NT2/D1 (cell line): ENCODE results near the gene PEAK1.

Experiments
- SUZ12 ChIP-seq: IDR thresholded peaks from 2 replicates; pipeline ENCODE4 v1.6.1; 2011; ENCODE audit not compliant: insufficient read length, insufficient read depth; ENCODE audit errors: extremely low read depth
- YY1 ChIP-seq: IDR thresholded peaks from 2 replicates; pipeline ENCODE4 v1.6.1; 2011; ENCODE audit not compliant: insufficient read length, insufficient read depth
- ZNF274 ChIP-seq: IDR thresholded peaks from 2 replicates; pipeline ENCODE4 v1.6.1; 2011; ENCODE audit warnings: mild to moderate bottlenecking, low read depth, low read length

GRCh38 chr15:77326366-77326765 is 93.5 kb downstream of the PEAK1 start:
- no peak for TF ChIP-seq YY1
- no peak for TF ChIP-seq SUZ12
- TF ChIP-seq ZNF274 = no peak
